ENCODE measurements around the gene ATP6AP2.
A peak's percentile ranks its signal among the peaks of the same experiment; 100 is the strongest.

DNA sequence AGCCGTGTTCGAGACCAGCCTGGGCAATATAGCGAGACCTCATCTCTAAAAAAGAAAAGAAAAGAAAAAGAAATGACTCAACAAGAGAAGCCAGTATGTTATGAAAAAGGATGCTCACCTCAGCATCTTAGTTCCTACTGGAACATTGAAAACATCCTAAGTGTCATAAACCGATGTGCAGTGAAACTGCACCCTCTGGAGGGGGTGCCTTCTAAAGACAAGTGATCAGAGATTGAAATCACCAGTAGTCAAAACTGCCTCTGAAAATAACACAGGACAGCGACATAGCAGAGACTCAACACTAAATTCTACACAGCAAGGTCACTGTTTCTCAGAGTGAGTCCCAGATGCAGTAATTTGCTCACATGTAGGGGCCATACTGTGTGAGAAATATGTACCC, 28.0 kb upstream of the ATP6AP2 start:
- TF ChIP-seq, protein P1, sequence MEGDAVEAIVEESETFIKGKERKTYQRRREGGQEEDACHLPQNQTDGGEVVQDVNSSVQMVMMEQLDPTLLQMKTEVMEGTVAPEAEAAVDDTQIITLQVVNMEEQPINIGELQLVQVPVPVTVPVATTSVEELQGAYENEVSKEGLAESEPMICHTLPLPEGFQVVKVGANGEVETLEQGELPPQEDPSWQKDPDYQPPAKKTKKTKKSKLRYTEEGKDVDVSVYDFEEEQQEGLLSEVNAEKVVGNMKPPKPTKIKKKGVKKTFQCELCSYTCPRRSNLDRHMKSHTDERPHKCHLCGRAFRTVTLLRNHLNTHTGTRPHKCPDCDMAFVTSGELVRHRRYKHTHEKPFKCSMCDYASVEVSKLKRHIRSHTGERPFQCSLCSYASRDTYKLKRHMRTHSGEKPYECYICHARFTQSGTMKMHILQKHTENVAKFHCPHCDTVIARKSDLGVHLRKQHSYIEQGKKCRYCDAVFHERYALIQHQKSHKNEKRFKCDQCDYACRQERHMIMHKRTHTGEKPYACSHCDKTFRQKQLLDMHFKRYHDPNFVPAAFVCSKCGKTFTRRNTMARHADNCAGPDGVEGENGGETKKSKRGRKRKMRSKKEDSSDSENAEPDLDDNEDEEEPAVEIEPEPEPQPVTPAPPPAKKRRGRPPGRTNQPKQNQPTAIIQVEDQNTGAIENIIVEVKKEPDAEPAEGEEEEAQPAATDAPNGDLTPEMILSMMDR (IDR thresholded peaks at IDR 0.05), result peak; percentile 27
- TF ChIP-seq SIN3A (IDR thresholded peaks at IDR 0.05; ENCODE audit: borderline replicate concordance, low read depth, low read length), result no peak
- TF ChIP-seq GABPA (IDR thresholded peaks at IDR 0.05; ENCODE audit: low read depth), result no peak
- TF ChIP-seq CHD2 (IDR thresholded peaks at IDR 0.05; ENCODE audit: low read length, partially characterized antibody), result no peak
- TF ChIP-seq, protein P2, sequence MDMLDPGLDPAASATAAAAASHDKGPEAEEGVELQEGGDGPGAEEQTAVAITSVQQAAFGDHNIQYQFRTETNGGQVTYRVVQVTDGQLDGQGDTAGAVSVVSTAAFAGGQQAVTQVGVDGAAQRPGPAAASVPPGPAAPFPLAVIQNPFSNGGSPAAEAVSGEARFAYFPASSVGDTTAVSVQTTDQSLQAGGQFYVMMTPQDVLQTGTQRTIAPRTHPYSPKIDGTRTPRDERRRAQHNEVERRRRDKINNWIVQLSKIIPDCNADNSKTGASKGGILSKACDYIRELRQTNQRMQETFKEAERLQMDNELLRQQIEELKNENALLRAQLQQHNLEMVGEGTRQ (IDR thresholded peaks at IDR 0.05; ENCODE audit: borderline replicate concordance, low read depth, low read length), result no peak
